SH-SY5Y (cell line): ENCODE results near the gene C9.

Experiments
- GATA2 ChIP-seq: IDR thresholded peaks from 2 replicates; pipeline ENCODE4 v1.6.1; 2011; ENCODE audit warnings: mild to moderate bottlenecking, low read depth, low read length
- GATA3 ChIP-seq: IDR thresholded peaks from 2 replicates; pipeline ENCODE4 v1.6.1; 2011; ENCODE audit warnings: low read depth, mild to moderate bottlenecking, low read length, moderate library complexity

C9 gene

DNA sequence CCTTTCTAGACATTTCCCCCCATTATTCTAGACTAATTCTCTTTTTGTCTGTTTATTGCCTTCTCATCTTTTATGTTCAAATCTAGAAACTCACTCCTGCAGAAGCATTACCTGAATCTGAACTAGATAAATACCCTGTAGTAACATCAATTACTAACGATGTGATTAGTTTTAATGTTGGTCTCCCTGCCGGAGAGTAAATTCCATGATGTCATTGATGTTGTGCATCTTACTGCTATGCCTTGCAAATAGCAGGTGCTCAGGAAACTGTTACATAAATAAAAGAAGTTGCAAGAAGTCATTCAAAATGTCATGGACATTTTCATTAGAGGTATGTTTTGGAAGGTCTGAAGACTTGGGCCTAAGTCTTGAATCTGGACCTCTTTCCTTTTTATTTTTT, 23.0 kb upstream of the C9 start:
- TF ChIP-seq GATA3 = no peak
- TF ChIP-seq GATA2 = no peak

- TF ChIP-seq GATA2 = no peak
- no peak for TF ChIP-seq GATA3
Observed at GRCh38 chr5:39384271-39384670, 20.0 kb upstream of the C9 start.

- TF ChIP-seq GATA2 (no peak), GATA3 (no peak)
Observed at GRCh38 chr5:39381376-39381775, 17.1 kb upstream of the C9 start.

GRCh38 chr5:39379693-39380092, 15.4 kb upstream of the C9 start:
- TF ChIP-seq GATA3 (no peak), GATA2 (no peak)

DNA sequence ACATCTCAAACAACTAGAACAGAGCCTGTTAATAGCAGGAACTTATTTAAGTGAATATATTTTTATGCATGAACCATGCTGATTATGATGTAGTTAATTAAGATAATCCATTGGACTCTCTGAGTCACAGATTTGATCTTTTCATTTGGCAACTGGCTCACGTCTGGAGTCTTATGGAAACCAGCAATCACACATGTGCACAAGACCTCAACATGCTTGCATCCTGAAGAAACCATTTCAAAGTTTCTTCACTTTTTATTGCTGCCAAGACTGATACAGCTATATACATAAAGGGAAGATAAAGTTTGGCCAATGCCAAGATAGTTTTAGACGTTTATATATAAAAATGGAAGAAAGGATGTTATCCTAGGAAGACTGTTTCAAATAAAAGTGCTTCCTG, 13.3 kb upstream of the C9 start:
- TF ChIP-seq GATA2 = no peak
- no peak for TF ChIP-seq GATA3

GRCh38 chr5:39376293-39376714, 12.0 kb upstream of the C9 start:
- TF ChIP-seq GATA2 (no peak), GATA3 (no peak)

GRCh38 chr5:39373791-39374190, 9.5 kb upstream of the C9 start:
- TF ChIP-seq GATA3 (no peak), GATA2 (no peak)

DNA sequence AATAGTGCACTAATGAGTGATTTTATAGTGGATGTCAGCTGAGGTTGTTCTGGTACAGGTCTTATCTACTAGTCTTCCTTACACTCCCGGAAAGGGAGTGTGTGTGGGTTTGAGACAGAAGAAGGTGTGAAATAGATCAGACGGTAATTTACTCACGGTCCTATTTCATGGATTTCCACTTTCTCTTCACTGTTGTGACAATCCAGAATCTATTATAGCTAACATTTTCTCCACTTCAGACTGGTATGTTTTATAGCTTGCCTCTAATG, 7.0 kb upstream of the C9 start:
- TF ChIP-seq GATA3 (no peak), GATA2 (no peak)

- TF ChIP-seq GATA2 (no peak), GATA3 (no peak)
Observed at GRCh38 chr5:39370555-39371366, 6.5 kb upstream of the C9 start.

DNA sequence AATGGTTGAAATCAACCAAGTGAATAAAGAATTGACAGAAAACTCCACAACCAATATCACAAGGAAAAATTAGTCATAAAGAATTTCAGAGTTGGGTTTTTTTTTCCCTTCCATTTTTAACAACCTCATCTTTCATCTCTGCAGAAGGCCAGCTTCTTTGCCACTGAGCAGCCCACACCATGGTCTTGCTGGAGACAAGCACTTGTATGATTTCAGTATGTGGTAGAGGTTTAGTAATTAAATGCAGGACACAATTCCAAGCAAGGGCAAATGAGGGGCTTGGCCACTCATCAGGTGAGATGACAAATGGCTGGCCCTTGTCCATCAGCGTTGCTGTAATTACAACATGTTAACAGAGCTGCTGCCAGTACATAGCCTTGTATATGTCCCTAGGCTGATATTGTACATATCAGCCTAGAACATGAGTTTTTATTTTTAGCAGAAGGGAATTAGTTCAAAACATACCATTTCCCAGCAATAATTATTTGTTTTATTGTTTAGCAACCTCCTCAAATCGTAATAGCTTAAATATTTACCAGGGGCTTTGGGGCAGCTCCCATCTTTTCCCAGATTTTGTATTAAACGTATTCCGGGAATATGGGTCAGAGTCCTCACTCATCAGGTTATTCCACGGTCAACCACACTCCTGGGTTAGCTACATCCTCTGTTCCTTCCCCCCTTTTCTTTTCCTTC, 5.0 kb upstream of the C9 start:
- no peak for TF ChIP-seq GATA3
- no peak for TF ChIP-seq GATA2

- TF ChIP-seq GATA3 = no peak
- no peak for TF ChIP-seq GATA2
Observed at GRCh38 chr5:39368116-39368515, 3.8 kb upstream of the C9 start.

DNA sequence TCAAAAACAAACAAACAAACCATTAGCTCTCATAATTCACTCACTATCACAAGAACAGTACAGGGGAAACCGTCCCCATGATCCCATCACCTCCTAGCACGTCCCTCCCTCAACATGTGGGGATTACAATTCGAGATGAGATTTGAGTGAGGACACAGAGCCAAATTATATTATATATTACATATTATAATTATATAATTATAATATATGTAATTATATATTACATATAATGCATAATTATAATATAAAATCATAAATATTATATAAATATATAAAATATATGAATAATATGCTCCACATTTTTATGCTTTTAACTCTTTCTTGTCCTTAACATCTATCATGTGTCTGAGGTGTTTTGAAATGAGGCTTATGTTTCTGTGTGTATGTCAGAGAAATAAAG, 3.4 kb upstream of the C9 start:
- TF ChIP-seq GATA2 (no peak), GATA3 (no peak)

DNA sequence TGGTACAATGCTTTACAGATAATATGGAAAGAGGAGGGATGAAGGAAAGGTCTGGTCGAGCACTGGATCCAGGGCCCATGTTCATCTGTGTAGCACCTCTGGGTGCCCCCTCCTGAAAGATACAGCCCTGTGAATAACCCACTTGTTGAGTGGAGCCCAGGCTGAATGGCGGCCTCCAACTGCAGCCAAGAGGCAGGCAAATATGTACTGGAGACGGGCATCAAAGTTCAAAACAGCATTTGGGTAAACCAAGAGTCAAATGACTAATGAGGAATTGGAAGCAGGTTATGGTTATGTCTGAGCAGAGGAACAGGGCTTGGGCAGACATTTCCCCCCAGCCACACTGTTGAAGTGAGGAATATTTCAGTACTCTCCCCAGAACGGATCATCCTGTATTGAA, 1.1 kb downstream of the C9 start:
- TF ChIP-seq GATA2 = no peak
- TF ChIP-seq GATA3 = no peak

GRCh38 chr5:39362646-39363045, 1.6 kb downstream of the C9 start:
- TF ChIP-seq GATA3 (no peak), GATA2 (no peak)

- TF ChIP-seq GATA2 (no peak), GATA3 (no peak)
Observed at GRCh38 chr5:39361306-39361705, 3.0 kb downstream of the C9 start.
